Endothelial cell of umbilical vein (primary cell): Measurements from ENCODE around the gene FCSK. TPM values are rescaled to one million over a fixed set of nuclear protein-coding genes. Genes with fewer than 3 reads are reported as not detected.

Experiments used
- BruUV-seq: library from RNA; stranded (reverse); fragments of 400-500 nt; replicated peaks from 2 replicates; lab custom pipeline; 2021; lab: Mats Ljungman, UMichigan
- CTCF ChIA-PET: fragments of 300-600, 350-600 bp; sonication (Branson Sonifier 250); formaldehyde crosslinking; loops from one replicate; lab custom pipeline; 2021; ENCODE audit warnings: antibody characterized with exemption, inconsistent platforms; lab: Charles Lee
- POLR2A ChIA-PET: fragments of 300-600, 350-600 bp; sonication (Branson Sonifier 250); formaldehyde crosslinking; loops from one replicate; lab custom pipeline; 2021; ENCODE audit warnings: antibody characterized with exemption, inconsistent platforms; lab: Charles Lee
- DNase-seq: peaks from one replicate; pipeline ENCODE4 v3.0.0-alpha.2; 2011; ENCODE audit warnings: low read depth, low spot score
- FAIRE-seq: peaks from 2 replicates; lab custom pipeline; 2011; peaks lifted over from hg19 to GRCh38; lab: Jason Lieb, UNC
- H2AFZ ChIP-seq: 2 replicates; pipeline ENCODE4 v1.6.0; 2012; ENCODE audit warnings: low read depth, low read length, control low read depth, inconsistent platforms
- H3K27ac ChIP-seq: 2 replicates; pipeline ENCODE4 v1.5.1; 2011; ENCODE audit warnings: low read depth, mild to moderate bottlenecking, control low read depth, low read length, moderate library complexity; ENCODE audit not compliant: insufficient read depth
- H3K27me3 ChIP-seq, 2 experiments: 2 replicates each; pipeline versions ENCODE4 v1.6.0 to v1.6.1; 2011; ENCODE audit warnings: low read length in 2 of 2, mixed read lengths in 1 of 2; ENCODE audit not compliant: control insufficient read depth in 2 of 2, insufficient read depth in 2 of 2
- H3K36me3 ChIP-seq, 2 experiments: 2 replicates in 1 of 2; 3 replicates in 1 of 2; pipeline ENCODE4 v1.5.1; 2011; ENCODE audit warnings: low read length in 2 of 2, mild to moderate bottlenecking in 1 of 2, moderate library complexity in 1 of 2; ENCODE audit not compliant: control insufficient read depth in 2 of 2, insufficient read depth in 2 of 2; ENCODE audit errors: extremely low read depth in 1 of 2
- H3K4me1 ChIP-seq: 3 replicates; pipeline ENCODE4 v1.5.1; 2011; ENCODE audit warnings: mild to moderate bottlenecking, low read length; ENCODE audit not compliant: control insufficient read depth, insufficient read depth; ENCODE audit errors: extremely low read depth
- H3K4me2 ChIP-seq: 2 replicates; pipeline ENCODE4 v1.6.1; 2011; ENCODE audit warnings: low read length, control low read depth, mixed read lengths; ENCODE audit not compliant: insufficient read depth
- H3K4me3 ChIP-seq, 3 experiments: fragments of 200-600 bp in 1 of 3; sonication (generic), shearing (Covaris generic) in 1 of 3; replicated peaks in 1 of 3; 2 replicates each; pipeline ENCODE4 v1.5.1; 2011 to 2016; ENCODE audit warnings: control low read depth in 3 of 3, low read length in 3 of 3, mild to moderate bottlenecking in 2 of 3, inconsistent platforms in 1 of 3, low read depth in 1 of 3, moderate library complexity in 1 of 3; ENCODE audit not compliant: insufficient read depth in 1 of 3
- H3K79me2 ChIP-seq: 2 replicates; pipeline ENCODE4 v1.6.0; 2012; ENCODE audit warnings: low read length, inconsistent platforms; ENCODE audit not compliant: control insufficient read depth, insufficient read depth
- H3K9ac ChIP-seq: replicated peaks from 2 replicates; pipeline ENCODE3; 2011; ENCODE audit warnings: low read length, control low read depth; ENCODE audit not compliant: insufficient read depth; ENCODE audit errors: extremely low read depth
- H3K9me1 ChIP-seq: replicated peaks from 3 replicates; pipeline ENCODE4 v1.6.0; 2011; ENCODE audit warnings: mild to moderate bottlenecking, low read length; ENCODE audit not compliant: control insufficient read depth, insufficient read depth; ENCODE audit errors: extremely low read depth
- H3K9me3 ChIP-seq: replicated peaks from 2 replicates; pipeline ENCODE4 v1.5.1; 2012; ENCODE audit warnings: low read length, inconsistent platforms; ENCODE audit not compliant: control insufficient read depth, insufficient read depth
- H4K20me1 ChIP-seq: replicated peaks from 2 replicates; pipeline ENCODE3; 2011; ENCODE audit warnings: mild to moderate bottlenecking, low read length; ENCODE audit not compliant: control insufficient read depth, insufficient read depth; ENCODE audit errors: extremely low read depth
- EZH2 ChIP-seq: IDR thresholded peaks from 2 replicates; pipeline ENCODE4 v1.6.1; 2012; ENCODE audit warnings: borderline replicate concordance, low read depth, mild to moderate bottlenecking, moderate library complexity, low read length, inconsistent platforms; ENCODE audit not compliant: severe bottlenecking
- FOS ChIP-seq: IDR thresholded peaks from 2 replicates; pipeline ENCODE4 v1.6.1; 2011; ENCODE audit warnings: mild to moderate bottlenecking, low read length, moderate library complexity, borderline replicate concordance; ENCODE audit not compliant: insufficient read depth
- GATA2 ChIP-seq: IDR thresholded peaks from 2 replicates; pipeline ENCODE4 v1.7.0; 2011; ENCODE audit warnings: low read depth, mild to moderate bottlenecking, moderate library complexity, mixed read lengths, low read length; ENCODE audit not compliant: insufficient read length, insufficient read depth
- JUN ChIP-seq: IDR thresholded peaks from 2 replicates; pipeline ENCODE4 v1.6.1; 2011; ENCODE audit warnings: borderline replicate concordance, low read depth; ENCODE audit not compliant: insufficient read length, insufficient read depth
- MYC ChIP-seq: IDR thresholded peaks from one replicate; pipeline ENCODE4 v1.6.1; 2011; ENCODE audit warnings: mild to moderate bottlenecking, low read depth, low read length
- POLR2A ChIP-seq: IDR thresholded peaks from 2 replicates; pipeline ENCODE4 v1.6.1; 2012; ENCODE audit warnings: low read depth, mild to moderate bottlenecking, control low read depth, low read length
- POLR2AphosphoS5 ChIP-seq: IDR thresholded peaks from 2 replicates; pipeline ENCODE4 v1.6.1; 2012; ENCODE audit warnings: low read depth, mild to moderate bottlenecking, control low read depth, low read length, moderate library complexity; ENCODE audit not compliant: insufficient read depth
- dilution Hi-C: fragments of 300-500 bp; cut with MboI; formaldehyde crosslinking; loops from one replicate; pipeline ENCODE4 v1.15.0; 2019; ENCODE audit warnings: low sequenced_read_pairs; ENCODE audit not compliant: extremely low pct_ligation_motif_present
- intact Hi-C: fragments of 100-400 bp; cut with micrococcal nuclease; formaldehyde crosslinking; loops from one replicate; pipeline ENCODE4 v1.10.0; 2022
- polyA plus RNA-seq, 4 experiments: library from polyadenylated mRNA; depleted of rRNA in 3 of 4; stranded (reverse) in 3 of 4; unstranded in 1 of 4; fragments of >200 nt; gene quantifications; 2 replicates each; pipeline versions ENCODE4 v1.2.1 to v1.2.3, GENCODE V29; 2011 to 2012; ENCODE audit warnings: missing spikeins in 1 of 4
- total RNA-seq: library from RNA; stranded (reverse); gene quantifications from 2 replicates; pipeline ENCODE4 v1.2.3, GENCODE V29; 2021
- TF ChIP-seq, protein P1 (sequence below), 2 donors: IDR thresholded peaks; 1 replicate in 1 of 2; 2 replicates in 1 of 2; pipeline ENCODE4 v1.5.1; 2011; ENCODE audit warnings: low read length in 2 of 2, mild to moderate bottlenecking in 2 of 2, moderate library complexity in 2 of 2, control low read depth in 1 of 2, inconsistent platforms in 1 of 2, low read depth in 1 of 2; ENCODE audit not compliant: insufficient read depth in 1 of 2; ENCODE audit errors: extremely low read depth in 1 of 2

The FCSK gene
- total and polyA plus RNA-seq, 2 donors (not counting 3 experiments of a cell fraction or from before 2014, with no cell fraction given) = 12.4 to 18.0 TPM

DNA sequence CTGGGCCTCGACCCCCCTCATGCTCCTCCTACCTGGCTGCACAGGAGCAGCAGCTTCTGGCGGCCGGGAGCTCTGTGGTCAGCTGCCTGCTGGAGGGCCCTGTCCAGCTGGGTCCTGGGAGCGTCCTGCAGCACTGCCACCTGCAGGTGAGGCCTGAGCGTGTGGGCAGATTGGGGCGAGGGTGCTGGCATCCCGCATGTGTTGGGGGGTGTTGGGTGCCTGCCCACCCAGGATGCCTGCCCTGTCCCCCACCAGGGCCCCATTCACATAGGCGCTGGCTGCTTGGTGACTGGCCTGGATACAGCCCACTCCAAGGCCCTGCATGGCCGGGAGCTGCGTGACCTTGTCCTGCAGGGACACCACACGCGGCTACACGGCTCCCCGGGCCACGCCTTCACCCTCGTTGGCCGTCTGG, 16.5 kb downstream of the FCSK start:
- Histone ChIP-seq H3K9ac (no peak overlapping the region), H2AFZ (no peak overlapping the region), H3K27ac (no peak overlapping the region), H3K79me2 (no peaks in the 10 kb centered on the region), H3K9me3 (no peaks in the 10 kb centered on the region), H3K9me1 (no peaks in the 10 kb centered on the region), H4K20me1 (no peaks in the 10 kb centered on the region), H3K36me3 (no peaks in the 10 kb centered on the region), H3K4me2 (no peak overlapping the region), H3K4me3 (no peak overlapping the region), H3K4me1 (no peaks in the 10 kb centered on the region), H3K27me3 (no peaks in the 10 kb centered on the region)
- no TSS peak for BruUV-seq
- FAIRE-seq (no peak), DNase-seq (peak; percentile 18)
- CTCF ChIA-PET = interaction anchor here (0.6 to 2.3 kb wide), 13 partner anchors 10 to 101 kb away, joined by 3 to 23 read pairs (median 4); partner anchors contain the start of gene FCSK
- POLR2A ChIA-PET = no interaction called here
- dilution Hi-C loops (no loop called here), intact Hi-C loops (loop anchor here (1.0 kb wide), 1 partner anchor 76 kb away; no protein-coding TSS in a partner anchor)
- TF ChIP-seq POLR2A (no peak), FOS (no peak), JUN (no peak), EZH2 (no peak), POLR2AphosphoS5 (no peak), GATA2 (no peak), MYC (no peak)
- TF ChIP-seq, protein P1, sequence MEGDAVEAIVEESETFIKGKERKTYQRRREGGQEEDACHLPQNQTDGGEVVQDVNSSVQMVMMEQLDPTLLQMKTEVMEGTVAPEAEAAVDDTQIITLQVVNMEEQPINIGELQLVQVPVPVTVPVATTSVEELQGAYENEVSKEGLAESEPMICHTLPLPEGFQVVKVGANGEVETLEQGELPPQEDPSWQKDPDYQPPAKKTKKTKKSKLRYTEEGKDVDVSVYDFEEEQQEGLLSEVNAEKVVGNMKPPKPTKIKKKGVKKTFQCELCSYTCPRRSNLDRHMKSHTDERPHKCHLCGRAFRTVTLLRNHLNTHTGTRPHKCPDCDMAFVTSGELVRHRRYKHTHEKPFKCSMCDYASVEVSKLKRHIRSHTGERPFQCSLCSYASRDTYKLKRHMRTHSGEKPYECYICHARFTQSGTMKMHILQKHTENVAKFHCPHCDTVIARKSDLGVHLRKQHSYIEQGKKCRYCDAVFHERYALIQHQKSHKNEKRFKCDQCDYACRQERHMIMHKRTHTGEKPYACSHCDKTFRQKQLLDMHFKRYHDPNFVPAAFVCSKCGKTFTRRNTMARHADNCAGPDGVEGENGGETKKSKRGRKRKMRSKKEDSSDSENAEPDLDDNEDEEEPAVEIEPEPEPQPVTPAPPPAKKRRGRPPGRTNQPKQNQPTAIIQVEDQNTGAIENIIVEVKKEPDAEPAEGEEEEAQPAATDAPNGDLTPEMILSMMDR (IDR thresholded peaks at IDR 0.05; ENCODE audit: extremely low read depth in 1 of 2, insufficient read depth in 1 of 2, low read depth in 1 of 2, low read length in 2 of 2) = peak; percentile 36 to 58
